Measurements from ENCODE around the gene CC2D1B.

DNA sequence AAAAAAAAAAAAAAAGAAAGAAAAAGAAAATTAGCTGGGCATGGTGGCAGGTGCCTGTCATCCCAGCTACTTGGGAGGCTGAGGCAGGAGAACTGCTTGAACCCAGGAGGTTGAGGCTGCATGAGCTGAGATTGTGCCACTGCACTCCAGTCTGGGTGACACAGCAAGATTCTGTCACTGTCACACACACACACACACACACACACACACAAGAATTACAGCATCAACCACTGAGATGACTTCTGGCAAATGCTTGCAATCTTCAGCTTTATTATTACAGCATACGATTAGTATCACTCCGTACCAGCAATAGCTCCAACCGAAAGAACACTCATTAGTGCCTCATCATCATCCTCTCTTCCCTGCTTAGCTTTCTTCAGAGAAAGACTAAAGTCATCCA, 33.6 kb upstream of the CC2D1B start:
- TF ChIP-seq GATA3 (IDR thresholded peaks at IDR 0.05; ENCODE audit: low read depth, low read length) (no peak), GATA2 (IDR thresholded peaks at IDR 0.05; ENCODE audit: low read depth, low read length) (no peak)
